ENCODE data around the gene TAS2R41. TPM values are rescaled to one million over a fixed set of nuclear protein-coding genes. Genes with fewer than 3 reads are reported as not detected.

The TAS2R41 gene
- total and polyA plus RNA-seq, 2 of the 4 experiments (the other 2 are of a cell fraction): not detected

- no peak for ATAC-seq (ENCODE audit: low read depth)
- Histone ChIP-seq H3K79me1 (ENCODE audit: low read depth in 1 of 2, low read length in 2 of 2) (no peaks in the 10 kb centered on the region), H3K14ac (replicated peaks; ENCODE audit: low read depth, low read length) (no peak overlapping the region), H2AK5ac (ENCODE audit: low read depth, low read length) (no peak overlapping the region), H2AFZ (replicated peaks; ENCODE audit: low read length, poor library complexity) (peak overlapping the region; percentile 24), H2BK5ac (ENCODE audit: low read depth, low read length, poor library complexity, severe bottlenecking) (no peak overlapping the region), H3K4ac (ENCODE audit: low read depth, low read length) (no peak overlapping the region), H3K27me3 (ENCODE audit: control insufficient read depth, insufficient read depth, low read length) (peaks cover 2% of the 10 kb centered on the region; the same call in 1 of the 2 replicates), H3K36me3 (ENCODE audit: control insufficient read depth, insufficient read depth, low read length) (no peaks in the 10 kb centered on the region), H2BK20ac (ENCODE audit: low read depth, low read length) (no peak overlapping the region), H3K27ac (ENCODE audit: insufficient read depth, low read length) (no peak overlapping the region), H2AK9ac (replicated peaks; ENCODE audit: low read depth, low read length, poor library complexity) (no peak overlapping the region), H2BK15ac (ENCODE audit: low read depth, low read length) (no peak overlapping the region), H4K8ac (ENCODE audit: low read depth in 2 of 2, low read length in 2 of 2) (no peak overlapping the region), H3K56ac (ENCODE audit: extremely low read depth, insufficient read depth, low read length) (no peak overlapping the region), H3K4me3 (ENCODE audit: insufficient read depth, low read depth, low read length) (no peak overlapping the region), H3K9ac (ENCODE audit: low read depth, low read length) (no peak overlapping the region), H3K18ac (ENCODE audit: low read depth, low read length) (no peak overlapping the region), H3K9me1 (ENCODE audit: insufficient read depth, low read length) (no peaks in the 10 kb centered on the region), H3K23ac (ENCODE audit: low read depth, low read length) (no peak overlapping the region), H2BK120ac (ENCODE audit: low read depth, low read length) (no peak overlapping the region), H4K91ac (ENCODE audit: insufficient read depth, low read depth, low read length) (no peak overlapping the region), H3K4me2 (ENCODE audit: low read depth, low read length) (no peak overlapping the region), H3K4me1 (ENCODE audit: control insufficient read depth, insufficient read depth, low read length) (peaks cover 3% of the 10 kb centered on the region; the same call in 1 of the 2 replicates), H4K5ac (ENCODE audit: low read depth, low read length) (no peak overlapping the region), H3K9me3 (ENCODE audit: control insufficient read depth, insufficient read depth, low read length) (no peaks in the 10 kb centered on the region), H4K20me1 (ENCODE audit: insufficient read depth, low read length) (no peaks in the 10 kb centered on the region)
- TF ChIP-seq MAZ (IDR thresholded peaks at IDR 0.05; ENCODE audit: borderline replicate concordance, low read depth, low read length) (no peak), RCOR1 (IDR thresholded peaks at IDR 0.05; ENCODE audit: insufficient replicate concordance, low read length) (no peak), RAD21 (IDR thresholded peaks at IDR 0.05; ENCODE audit: low read length) (no peak), MAFK (IDR thresholded peaks at IDR 0.05; ENCODE audit: low read depth, low read length) (no peak), CHD1 (IDR thresholded peaks at IDR 0.05; ENCODE audit: low read depth, low read length) (no peak), CTCF (conservative IDR thresholded peaks at IDR 0.05; ENCODE audit: low read depth, low read length) (no peak), FOS (IDR thresholded peaks at IDR 0.05; ENCODE audit: low read depth, low read length) (no peak), USF2 (IDR thresholded peaks at IDR 0.05; ENCODE audit: low read depth, low read length) (no peak), NFE2L2 (IDR thresholded peaks at IDR 0.05; ENCODE audit: low read depth, low read length) (no peak), POLR2A (IDR thresholded peaks at IDR 0.05; ENCODE audit: low read depth, low read length) (no peak), BHLHE40 (IDR thresholded peaks at IDR 0.05; ENCODE audit: low read depth, low read length) (no peak), ELK1 (IDR thresholded peaks at IDR 0.05; ENCODE audit: borderline replicate concordance, low read depth, low read length) (no peak), SMC3 (IDR thresholded peaks at IDR 0.05; ENCODE audit: low read depth, low read length) (no peak), RFX5 (IDR thresholded peaks at IDR 0.05; ENCODE audit: low read depth, low read length) (no peak), MXI1 (IDR thresholded peaks at IDR 0.05; ENCODE audit: borderline replicate concordance, low read depth, low read length) (no peak), CEBPB (IDR thresholded peaks at IDR 0.05; ENCODE audit: low read depth, low read length) (no peak)
- dilution Hi-C loops (cut with HindIII; ENCODE audit: low sequenced_read_pairs, unreplicated experiment): no loop called here
- DNase-seq: no peak
- in situ Hi-C loops (cut with MboI; ENCODE audit: low sequenced_read_pairs): no loop called here
- BruUV-seq (replicated peaks): no TSS peak
- ChIA-PET POLR2A (ENCODE audit: unreplicated experiment) (no interaction called here), CTCF (no interaction called here)
- intact Hi-C loops (cut with micrococcal nuclease): no loop called here
- 40% methylated on average over 1 of the region's 4 CpGs; no CpG with 5 or more reads in 1 of the 2 experiments for WGBS, 2 experiments (ENCODE audit: extremely low coverage in 2 of 2, insufficient read length in 1 of 2)
These were observed 19.5 kb downstream of the TAS2R41 start for GRCh38 chr7:143497008-143497795.

Data from IMR-90 (cell line).